ENCODE data around the gene RAB23.

GRCh38 chr6:57182017-57182432 lies 40.1 kb downstream of the RAB23 start:
- TF ChIP-seq, protein P1, sequence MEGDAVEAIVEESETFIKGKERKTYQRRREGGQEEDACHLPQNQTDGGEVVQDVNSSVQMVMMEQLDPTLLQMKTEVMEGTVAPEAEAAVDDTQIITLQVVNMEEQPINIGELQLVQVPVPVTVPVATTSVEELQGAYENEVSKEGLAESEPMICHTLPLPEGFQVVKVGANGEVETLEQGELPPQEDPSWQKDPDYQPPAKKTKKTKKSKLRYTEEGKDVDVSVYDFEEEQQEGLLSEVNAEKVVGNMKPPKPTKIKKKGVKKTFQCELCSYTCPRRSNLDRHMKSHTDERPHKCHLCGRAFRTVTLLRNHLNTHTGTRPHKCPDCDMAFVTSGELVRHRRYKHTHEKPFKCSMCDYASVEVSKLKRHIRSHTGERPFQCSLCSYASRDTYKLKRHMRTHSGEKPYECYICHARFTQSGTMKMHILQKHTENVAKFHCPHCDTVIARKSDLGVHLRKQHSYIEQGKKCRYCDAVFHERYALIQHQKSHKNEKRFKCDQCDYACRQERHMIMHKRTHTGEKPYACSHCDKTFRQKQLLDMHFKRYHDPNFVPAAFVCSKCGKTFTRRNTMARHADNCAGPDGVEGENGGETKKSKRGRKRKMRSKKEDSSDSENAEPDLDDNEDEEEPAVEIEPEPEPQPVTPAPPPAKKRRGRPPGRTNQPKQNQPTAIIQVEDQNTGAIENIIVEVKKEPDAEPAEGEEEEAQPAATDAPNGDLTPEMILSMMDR (conservative IDR thresholded peaks at IDR 0.05; ENCODE audit: low read length), result no peak
- TF ChIP-seq EZH2phosphoT487 (IDR thresholded peaks at IDR 0.05; ENCODE audit: borderline replicate concordance), result no peak

Measured in Loucy (cell line).